Sigmoid colon (tissue), 7 donors: Measurements from ENCODE around the gene GPRC5D. TPM values are rescaled to one million over a fixed set of nuclear protein-coding genes. Genes with fewer than 3 reads are reported as not detected.

Source experiments
- DNase-seq: peaks from one replicate; pipeline ENCODE4 v3.0.0-alpha.2; 2019
- H3K27ac ChIP-seq, 4 donors: fragments of 200-600 bp; sonication (generic); one replicate each; pipeline ENCODE4 v1.5.1; 2016 to 2019; ENCODE audit warnings: mild to moderate bottlenecking in 1 of 4
- H3K27me3 ChIP-seq, 3 donors: fragments of 200-600 bp; sonication (generic); one replicate each; pipeline ENCODE4 v1.5.1; 2019; ENCODE audit warnings: mild to moderate bottlenecking in 1 of 3
- H3K36me3 ChIP-seq, 4 donors: fragments of 200-600 bp; sonication (generic); one replicate each; pipeline ENCODE4 v1.5.1; 2016 to 2019
- H3K4me1 ChIP-seq, 4 donors: fragments of 200-600 bp; sonication (generic); one replicate each; pipeline ENCODE4 v1.5.1; 2017 to 2019
- H3K4me3 ChIP-seq, 4 donors: fragments of 200-600 bp; sonication (generic); one replicate each; pipeline ENCODE4 v1.5.1; 2017 to 2019; ENCODE audit warnings: mild to moderate bottlenecking in 2 of 4, moderate library complexity in 1 of 4
- H3K9me3 ChIP-seq, 4 donors: fragments of 200-600 bp in 3 of 4; sonication (generic) in 3 of 4; one replicate each; pipeline versions ENCODE4 v1.5.1 to v1.6.1; 2013 to 2019
- EP300 ChIP-seq, 4 donors: sonication (generic); formaldehyde crosslinking; IDR thresholded peaks; one replicate each; pipeline ENCODE4 v1.6.1; 2017; ENCODE audit warnings: antibody characterized with exemption in 4 of 4
- POLR2A ChIP-seq, 2 donors: fragments of 450-650 bp; IDR thresholded peaks; one replicate each; pipeline ENCODE4 v1.6.1; 2016; ENCODE audit warnings: antibody characterized with exemption in 2 of 2, mild to moderate bottlenecking in 2 of 2, moderate library complexity in 2 of 2
- POLR2AphosphoS5 ChIP-seq, 4 donors: sonication (generic); formaldehyde crosslinking; IDR thresholded peaks; one replicate each; pipeline ENCODE4 v1.6.1; 2017; ENCODE audit warnings: antibody characterized with exemption in 4 of 4
- WGBS, 2 donors: extraction: QIAGEN DNeasy Blood & Tissue Kit; methylation state at CpG; one replicate each; pipeline ENCODE4 v1.1.7; 2013; 5-methylcytosine and 5-hydroxymethylcytosine counted together
- intact Hi-C: fragments of 100-400 bp; cut with DNase I; formaldehyde crosslinking; loops from one replicate; pipeline ENCODE4 v1.15.1; 2023
- polyA plus RNA-seq, 3 donors: library from polyadenylated mRNA; stranded (reverse); fragments of 200-250 nt; gene quantifications; one replicate each; pipeline ENCODE4 v1.2.3, GENCODE V29; 2013
- total RNA-seq, 4 donors: library from RNA; depleted of rRNA; stranded (reverse); fragments of >200 nt; gene quantifications; one replicate each; pipeline ENCODE4 v1.1.0, GENCODE V29; 2016
- TF ChIP-seq, protein P1 (sequence below), 4 experiments: fragments of 450-650 bp in 3 of 4; fragments of 200-600 bp in 1 of 4; IDR thresholded peaks; one replicate each; pipeline ENCODE4 v1.5.1; 2016 to 2019; ENCODE audit warnings: antibody characterized with exemption in 4 of 4, mild to moderate bottlenecking in 3 of 4, moderate library complexity in 2 of 4
- donor health status: healthy with polysubstance abuse.
- donor health status: Bipolar disorder and iron deficiency.
- donor health status: healthy.

Gene GPRC5D
- total and polyA plus RNA-seq, 7 donors, result 0.16 TPM; not detected in 6

DNA sequence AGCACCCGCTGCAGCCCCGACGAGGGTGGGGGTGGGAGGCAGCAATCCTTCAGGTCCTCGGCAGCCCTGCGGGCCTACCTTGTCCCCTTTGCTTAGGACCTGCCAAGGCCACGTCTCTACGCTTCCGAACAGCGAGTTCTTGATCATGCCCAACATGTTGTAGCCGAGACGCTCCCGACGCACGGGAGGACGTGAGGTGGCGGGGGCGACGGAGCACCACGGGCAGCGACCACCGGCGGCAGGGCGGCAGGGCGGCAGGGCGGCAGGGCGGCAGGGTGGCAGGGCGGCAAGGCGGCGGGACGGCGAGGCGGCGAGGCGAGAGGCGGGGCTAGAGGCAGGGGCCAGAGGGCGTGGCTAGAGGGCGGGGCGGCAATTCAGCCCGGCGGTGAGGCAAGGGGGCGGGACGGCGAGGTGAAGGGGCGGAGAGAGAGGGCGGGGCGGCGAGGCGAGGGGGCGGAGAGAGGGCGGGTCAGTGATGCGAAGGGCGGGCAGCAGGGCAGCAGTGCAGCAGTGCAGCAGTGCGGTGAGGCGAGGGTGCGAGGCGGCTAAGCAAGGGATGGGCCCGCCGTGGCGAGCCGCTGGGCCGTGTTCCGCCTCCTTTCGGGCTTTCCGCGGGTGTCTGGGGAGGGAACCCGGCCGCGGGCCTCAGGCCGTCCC is 48.1 kb upstream of the GPRC5D start, which contains the start of gene HEBP1:
Gene HEBP1, minus strand, starts transcription at position 307 of the 657 bp plus-strand sequence. Its CDS starts 151 bp downstream, at position 156.
- 1% methylated on average over 69 of the region's 69 CpGs for WGBS, 2 donors
- peak within 1 kb of the TSS; percentile 83 to 98 (median 90) for H3K27ac ChIP-seq
- H3K9me3 ChIP-seq, result no peaks in the 10 kb centered on the region
- H3K4me3 ChIP-seq, result peak within 1 kb of the TSS; percentile 62 to 83 (median 78)
- intact Hi-C loops, result loop anchor here (2.0 to 10.0 kb wide), 3 partner anchors 45 to 288 kb away; partner anchors contain the start of genes DDX47 and FAM234B
- TF ChIP-seq POLR2AphosphoS5 (IDR thresholded peaks at IDR 0.05) (peak; percentile 84 to 97 (median 94)), POLR2A (IDR thresholded peaks at IDR 0.05) (peak; percentile 75 to 78)
- TF ChIP-seq, protein P1, sequence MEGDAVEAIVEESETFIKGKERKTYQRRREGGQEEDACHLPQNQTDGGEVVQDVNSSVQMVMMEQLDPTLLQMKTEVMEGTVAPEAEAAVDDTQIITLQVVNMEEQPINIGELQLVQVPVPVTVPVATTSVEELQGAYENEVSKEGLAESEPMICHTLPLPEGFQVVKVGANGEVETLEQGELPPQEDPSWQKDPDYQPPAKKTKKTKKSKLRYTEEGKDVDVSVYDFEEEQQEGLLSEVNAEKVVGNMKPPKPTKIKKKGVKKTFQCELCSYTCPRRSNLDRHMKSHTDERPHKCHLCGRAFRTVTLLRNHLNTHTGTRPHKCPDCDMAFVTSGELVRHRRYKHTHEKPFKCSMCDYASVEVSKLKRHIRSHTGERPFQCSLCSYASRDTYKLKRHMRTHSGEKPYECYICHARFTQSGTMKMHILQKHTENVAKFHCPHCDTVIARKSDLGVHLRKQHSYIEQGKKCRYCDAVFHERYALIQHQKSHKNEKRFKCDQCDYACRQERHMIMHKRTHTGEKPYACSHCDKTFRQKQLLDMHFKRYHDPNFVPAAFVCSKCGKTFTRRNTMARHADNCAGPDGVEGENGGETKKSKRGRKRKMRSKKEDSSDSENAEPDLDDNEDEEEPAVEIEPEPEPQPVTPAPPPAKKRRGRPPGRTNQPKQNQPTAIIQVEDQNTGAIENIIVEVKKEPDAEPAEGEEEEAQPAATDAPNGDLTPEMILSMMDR (IDR thresholded peaks at IDR 0.05), result no peak
- peak; percentile 97 for DNase-seq
- no peaks in the 10 kb centered on the region for H3K27me3 ChIP-seq
- no peaks in the 10 kb centered on the region for H3K36me3 ChIP-seq
- H3K4me1 ChIP-seq, result peaks cover 0 to 39% (median 18%) of the 10 kb centered on the region in 4 donors

- peaks cover 0 to 39% (median 18%) of the 10 kb centered on the region in 4 donors for H3K4me1 ChIP-seq
Measured at GRCh38 chr12:12999271-12999958, 47.4 kb upstream of the GPRC5D start.

GRCh38 chr12:12998248-12998647 is 46.3 kb upstream of the GPRC5D start:
- H3K4me1 ChIP-seq, result peaks cover 0 to 39% (median 20%) of the 10 kb centered on the region in 4 donors
- TF ChIP-seq, protein P1 (IDR thresholded peaks at IDR 0.05), result no peak
- no peak for TF ChIP-seq POLR2AphosphoS5 (IDR thresholded peaks at IDR 0.05)
- no peak for TF ChIP-seq POLR2A (IDR thresholded peaks at IDR 0.05)
- no peak for TF ChIP-seq EP300 (IDR thresholded peaks at IDR 0.05)
- H3K36me3 ChIP-seq, result no peaks in the 10 kb centered on the region
- DNase-seq, result no peak
- intact Hi-C loops, result loop anchor here (5.0 kb wide), 1 partner anchor 286 kb away; no protein-coding TSS in a partner anchor
- WGBS, 2 donors, result 79 to 87% methylated on average over 4 of the region's 4 CpGs
- no peaks in the 10 kb centered on the region for H3K27me3 ChIP-seq
- H3K27ac ChIP-seq, result no peak overlapping the region
- H3K9me3 ChIP-seq, result no peaks in the 10 kb centered on the region
- H3K4me3 ChIP-seq, result peak overlapping the region in 1 of 4 donors; percentile 81

More at GRCh38 chr12:12999271-12999958, 47.4 kb upstream of the GPRC5D start:
- intact Hi-C loops, result loop anchor here (5.0 kb wide), 1 partner anchor 287 kb away; no protein-coding TSS in a partner anchor
- no peaks in the 10 kb centered on the region for H3K36me3 ChIP-seq
- H3K4me3 ChIP-seq, result peak overlapping the region; percentile 62 to 83 (median 78)
- 10 to 42% methylated on average over 22 of the region's 22 CpGs for WGBS, 2 donors
- H3K27ac ChIP-seq, result peak overlapping the region; percentile 83 to 98 (median 90)
- no peaks in the 10 kb centered on the region for H3K27me3 ChIP-seq
- TF ChIP-seq POLR2A (IDR thresholded peaks at IDR 0.05) (no peak), POLR2AphosphoS5 (IDR thresholded peaks at IDR 0.05) (no peak), EP300 (IDR thresholded peaks at IDR 0.05) (no peak)
- TF ChIP-seq, protein P1 (IDR thresholded peaks at IDR 0.05), result no peak
- no peak for DNase-seq
- no peaks in the 10 kb centered on the region for H3K9me3 ChIP-seq

GRCh38 chr12:12997734-12998133 is 45.8 kb upstream of the GPRC5D start:
- DNase-seq, result no peak
- intact Hi-C loops, result loop anchor here (5.0 kb wide), 1 partner anchor 285 kb away; no protein-coding TSS in a partner anchor
- Histone ChIP-seq H3K4me3 (no peak overlapping the region), H3K27me3 (no peaks in the 10 kb centered on the region), H3K4me1 (peaks cover 0 to 45% (median 22%) of the 10 kb centered on the region in 4 donors), H3K9me3 (no peaks in the 10 kb centered on the region), H3K36me3 (no peaks in the 10 kb centered on the region), H3K27ac (no peak overlapping the region)
- 77 to 93% methylated on average over 2 of the region's 2 CpGs for WGBS, 2 donors
- TF ChIP-seq, protein P1 (IDR thresholded peaks at IDR 0.05), result no peak
- TF ChIP-seq POLR2A (IDR thresholded peaks at IDR 0.05), result no peak
- TF ChIP-seq POLR2AphosphoS5 (IDR thresholded peaks at IDR 0.05), result no peak
- TF ChIP-seq EP300 (IDR thresholded peaks at IDR 0.05), result no peak
